ENCODE data around the gene WNT3.
"Not testable (repeated sequence)": the region's sequence is repeated elsewhere in the genome, so short reads cannot be mapped to it uniquely, and the experiment has no call there.

The WNT3 gene

GRCh38 chr17:46793541-46793940 is 25.0 kb downstream of the WNT3 start:
- no peak overlapping the region for H3K4me3 ChIP-seq (ENCODE audit: low read length)
- no peak for DNase-seq (ENCODE audit: low read depth)
- TF ChIP-seq CTCF (conservative IDR thresholded peaks at IDR 0.05; ENCODE audit: low read length) = no peak

DNA sequence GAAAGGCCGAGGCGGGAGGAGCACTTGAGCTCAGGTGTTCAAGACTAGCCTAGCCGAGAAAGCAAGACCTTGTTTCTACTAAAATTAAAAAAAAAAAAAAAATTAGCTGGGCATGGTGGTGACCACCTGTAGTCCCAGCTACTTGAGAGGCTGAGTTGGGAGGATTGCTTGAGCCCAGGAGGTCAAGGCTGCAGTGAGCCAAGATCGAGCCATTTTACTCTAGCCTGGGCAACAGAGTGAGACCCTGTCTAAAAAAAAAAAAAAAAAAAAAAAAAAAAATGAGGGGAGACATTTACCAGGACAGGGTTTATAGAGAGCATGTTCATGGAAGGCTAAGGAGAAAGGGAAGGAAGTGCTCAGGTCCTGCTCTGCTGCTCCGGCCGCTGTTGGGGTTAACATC is 25.5 kb downstream of the WNT3 start:
- not testable (repeated sequence) for DNase-seq (ENCODE audit: low read depth); H3K4me3 ChIP-seq (ENCODE audit: low read length)

GRCh38 chr17:46792071-46792470 is 26.4 kb downstream of the WNT3 start:
- TF ChIP-seq CTCF (conservative IDR thresholded peaks at IDR 0.05; ENCODE audit: low read length) = no peak
- H3K4me3 ChIP-seq (ENCODE audit: low read length) = no peak overlapping the region
- DNase-seq (ENCODE audit: low read depth) = no peak

- DNase-seq (ENCODE audit: low read depth) = no peak
- no peak overlapping the region for H3K4me3 ChIP-seq (ENCODE audit: low read length)
- no peak for TF ChIP-seq CTCF (conservative IDR thresholded peaks at IDR 0.05; ENCODE audit: low read length)
Observed at GRCh38 chr17:46791531-46791930, 27.0 kb downstream of the WNT3 start.

- TF ChIP-seq CTCF (conservative IDR thresholded peaks at IDR 0.05; ENCODE audit: low read length) = no peak
- no peak for DNase-seq (ENCODE audit: low read depth)
- H3K4me3 ChIP-seq (ENCODE audit: low read length) = no peak overlapping the region
Observed at GRCh38 chr17:46790216-46790615, 28.3 kb downstream of the WNT3 start.

DNA sequence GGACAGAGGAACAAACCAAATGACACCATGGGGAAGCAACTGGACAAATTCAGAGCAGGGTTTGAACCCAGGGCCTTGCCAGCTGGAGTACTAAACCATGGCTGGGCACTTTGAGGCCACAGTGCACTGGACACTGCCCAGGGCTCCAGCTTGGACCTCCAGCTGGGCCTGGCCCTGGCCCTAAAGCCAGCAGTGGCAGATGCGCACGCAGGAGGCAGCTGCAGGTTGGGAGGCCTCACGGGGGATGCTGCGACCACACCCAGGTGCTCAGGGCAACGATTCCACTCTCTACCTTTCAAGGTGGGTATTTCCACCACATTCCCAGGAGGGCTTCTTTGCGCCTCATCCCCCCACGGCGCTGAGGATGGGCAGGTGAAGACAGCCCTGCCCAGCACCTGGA is 28.9 kb downstream of the WNT3 start:
- TF ChIP-seq CTCF (conservative IDR thresholded peaks at IDR 0.05; ENCODE audit: low read length) = no peak
- DNase-seq (ENCODE audit: low read depth) = no peak
- no peak overlapping the region for H3K4me3 ChIP-seq (ENCODE audit: low read length)

DNA sequence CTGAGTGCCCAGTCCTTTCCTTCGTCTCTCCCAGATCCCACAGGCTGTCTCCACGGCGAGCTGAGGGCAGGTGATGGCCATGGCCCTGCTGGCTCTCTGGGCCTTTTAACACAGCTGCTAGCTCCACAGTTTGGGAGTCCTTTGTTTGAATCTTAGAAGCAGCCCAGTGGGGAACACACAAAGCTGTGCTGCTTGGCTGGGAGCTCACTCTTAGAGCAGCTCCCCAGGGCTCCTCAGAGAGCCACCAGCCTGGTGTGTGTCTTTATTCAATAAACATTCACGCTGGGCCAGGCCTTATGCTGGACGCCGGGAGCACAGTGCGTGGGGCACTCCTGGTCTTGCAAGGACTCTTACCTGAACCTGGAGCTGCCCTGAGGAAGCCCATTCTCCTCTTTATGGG is 29.7 kb downstream of the WNT3 start:
- no peak for DNase-seq (ENCODE audit: low read depth)
- H3K4me3 ChIP-seq (ENCODE audit: low read length) = no peak overlapping the region
- TF ChIP-seq CTCF (conservative IDR thresholded peaks at IDR 0.05; ENCODE audit: low read length) = no peak

DNA sequence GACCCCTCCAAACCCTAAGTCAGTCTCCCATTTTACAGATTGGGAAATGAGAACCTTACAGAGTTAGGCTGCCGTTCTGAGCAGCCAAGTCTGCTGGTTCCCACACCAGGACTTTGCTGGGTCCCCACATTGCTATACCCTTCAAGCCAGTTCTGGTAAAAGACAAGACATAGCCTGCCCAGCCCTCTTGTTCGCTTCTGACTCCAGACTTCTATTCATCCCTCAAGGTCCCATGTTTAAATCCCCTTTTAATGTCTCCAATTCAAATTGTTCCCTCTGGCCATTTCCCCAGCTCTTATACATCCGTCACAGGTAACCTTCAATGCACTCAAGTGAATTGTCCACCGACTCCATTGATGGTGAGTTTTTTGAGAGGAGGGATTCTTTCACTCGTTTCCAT is 30.2 kb downstream of the WNT3 start:
- TF ChIP-seq CTCF (conservative IDR thresholded peaks at IDR 0.05; ENCODE audit: low read length) = no peak
- no peak overlapping the region for H3K4me3 ChIP-seq (ENCODE audit: low read length)
- DNase-seq (ENCODE audit: low read depth) = no peak

All from AG10803 (cell line).